Astrocyte (in vitro differentiated cells and primary cell): Measurements from ENCODE around the gene IMPDH1.

ENCODE experiments used
- EZH2 ChIP-seq: IDR thresholded peaks from 2 replicates; pipeline ENCODE4 v1.6.1; 2012; ENCODE audit warnings: mild to moderate bottlenecking, low read length, inconsistent platforms; ENCODE audit not compliant: insufficient read depth
- TF ChIP-seq, protein P1 (sequence below): IDR thresholded peaks from 2 replicates; pipeline ENCODE4 v1.5.1; 2011; ENCODE audit warnings: low read depth, mild to moderate bottlenecking, inconsistent platforms, low read length, moderate library complexity; ENCODE audit not compliant: insufficient read depth

DNA sequence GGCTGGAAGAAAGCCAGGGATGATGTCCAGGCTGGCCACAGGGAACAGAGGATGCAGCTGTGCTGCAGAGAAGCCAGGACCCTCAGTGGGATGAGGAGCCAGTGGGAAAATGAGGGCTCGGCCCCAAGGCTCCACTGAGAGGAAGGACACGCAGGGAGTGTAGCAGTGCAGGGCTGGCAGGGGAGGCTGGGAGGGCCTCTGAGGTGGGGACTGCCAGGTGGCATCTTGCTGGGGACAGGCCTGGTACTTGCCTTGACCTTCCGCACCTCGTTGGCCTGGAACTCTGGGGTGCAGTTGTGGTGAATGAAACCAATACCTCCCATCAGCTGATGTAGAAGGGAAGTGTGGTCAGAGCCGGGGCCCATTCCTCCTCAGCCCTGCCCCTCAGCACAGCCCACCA, 9.2 kb downstream of the IMPDH1 start:
- TF ChIP-seq, protein P1, sequence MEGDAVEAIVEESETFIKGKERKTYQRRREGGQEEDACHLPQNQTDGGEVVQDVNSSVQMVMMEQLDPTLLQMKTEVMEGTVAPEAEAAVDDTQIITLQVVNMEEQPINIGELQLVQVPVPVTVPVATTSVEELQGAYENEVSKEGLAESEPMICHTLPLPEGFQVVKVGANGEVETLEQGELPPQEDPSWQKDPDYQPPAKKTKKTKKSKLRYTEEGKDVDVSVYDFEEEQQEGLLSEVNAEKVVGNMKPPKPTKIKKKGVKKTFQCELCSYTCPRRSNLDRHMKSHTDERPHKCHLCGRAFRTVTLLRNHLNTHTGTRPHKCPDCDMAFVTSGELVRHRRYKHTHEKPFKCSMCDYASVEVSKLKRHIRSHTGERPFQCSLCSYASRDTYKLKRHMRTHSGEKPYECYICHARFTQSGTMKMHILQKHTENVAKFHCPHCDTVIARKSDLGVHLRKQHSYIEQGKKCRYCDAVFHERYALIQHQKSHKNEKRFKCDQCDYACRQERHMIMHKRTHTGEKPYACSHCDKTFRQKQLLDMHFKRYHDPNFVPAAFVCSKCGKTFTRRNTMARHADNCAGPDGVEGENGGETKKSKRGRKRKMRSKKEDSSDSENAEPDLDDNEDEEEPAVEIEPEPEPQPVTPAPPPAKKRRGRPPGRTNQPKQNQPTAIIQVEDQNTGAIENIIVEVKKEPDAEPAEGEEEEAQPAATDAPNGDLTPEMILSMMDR = no peak
- TF ChIP-seq EZH2 = no peak
